SU-DHL-6 (cell line): ENCODE results near the gene C1orf141.

Experiments
- H2AFZ ChIP-seq: fragments of 200-600 bp; sonication (generic); 2 replicates; pipeline ENCODE4 v1.6.1; 2014; ENCODE audit warnings: low read depth, mild to moderate bottlenecking, moderate library complexity, mixed read lengths, antibody characterized with exemption, low read length; ENCODE audit not compliant: severe bottlenecking
- H3F3A ChIP-seq: fragments of 200-600 bp; shearing (Covaris generic); 2 replicates; pipeline ENCODE4 v1.6.0; 2016; ENCODE audit warnings: antibody characterized with exemption, mild to moderate bottlenecking; ENCODE audit not compliant: insufficient read depth
- H3K27ac ChIP-seq: fragments of 200-600 bp; sonication (generic); 2 replicates; pipeline ENCODE4 v1.5.1; 2016; ENCODE audit warnings: low read depth, mild to moderate bottlenecking, low read length, moderate library complexity, mixed read lengths
- H3K27me3 ChIP-seq: fragments of 200-600 bp; sonication (generic), shearing (Covaris generic); 2 replicates; pipeline ENCODE4 v1.6.0; 2014; ENCODE audit warnings: mild to moderate bottlenecking, low read length
- H3K36me3 ChIP-seq: fragments of 200-600 bp; sonication (generic); 2 replicates; pipeline ENCODE4 v1.6.1; 2014; ENCODE audit warnings: mild to moderate bottlenecking, low read length, mixed read lengths
- H3K4me2 ChIP-seq: fragments of 300-600, 200-600 bp; shearing (Covaris generic), sonication (generic); 2 replicates; pipeline ENCODE4 v1.6.0; 2014; ENCODE audit warnings: low read length, low read depth, mild to moderate bottlenecking; ENCODE audit not compliant: poor library complexity, severe bottlenecking
- H3K4me3 ChIP-seq: fragments of 200-600 bp; sonication (generic); 2 replicates; pipeline ENCODE4 v1.5.1; 2014; ENCODE audit warnings: antibody characterized with exemption, low read length, mild to moderate bottlenecking, mixed read lengths; ENCODE audit not compliant: insufficient read depth, poor library complexity, severe bottlenecking
- H3K79me2 ChIP-seq: fragments of 200-600 bp; sonication (generic); 2 replicates; pipeline ENCODE4 v1.6.1; 2014; ENCODE audit warnings: mild to moderate bottlenecking, low read length, moderate library complexity; ENCODE audit not compliant: insufficient read depth
- H3K9ac ChIP-seq: fragments of 200-600 bp; sonication (generic); 2 replicates; pipeline ENCODE4 v1.7.0; 2014; ENCODE audit warnings: mild to moderate bottlenecking, low read length
- H3K9me2 ChIP-seq: fragments of 200-600 bp; sonication (generic); replicated peaks from 2 replicates; pipeline ENCODE4 v1.6.1; 2014; ENCODE audit warnings: low read length; ENCODE audit not compliant: insufficient read depth
- H3K9me3 ChIP-seq: fragments of 200-600 bp; sonication (generic); 2 replicates; pipeline ENCODE4 v1.6.1; 2014; ENCODE audit warnings: low read length, mixed read lengths; ENCODE audit not compliant: insufficient read depth
- H4K20me1 ChIP-seq: fragments of 200-600 bp; sonication (generic); 2 replicates; pipeline ENCODE4 v1.6.1; 2014; ENCODE audit warnings: low read depth, mild to moderate bottlenecking, antibody characterized with exemption, low read length, moderate library complexity, mixed read lengths
- EZH2phosphoT487 ChIP-seq: fragments of 200-600 bp; sonication (generic), shearing (Covaris generic); conservative IDR thresholded peaks from 2 replicates; pipeline ENCODE4 v1.6.1; 2018; ENCODE audit warnings: mild to moderate bottlenecking, antibody characterized with exemption, low read length, moderate library complexity, mixed read lengths
- TF ChIP-seq, protein P1 (sequence below): fragments of 200-600 bp; sonication (generic); IDR thresholded peaks from one replicate; pipeline ENCODE4 v1.5.1; 2017; ENCODE audit warnings: antibody characterized with exemption, mild to moderate bottlenecking, low read length, moderate library complexity; ENCODE audit not compliant: insufficient read depth, poor library complexity, severe bottlenecking

The C1orf141 gene

DNA sequence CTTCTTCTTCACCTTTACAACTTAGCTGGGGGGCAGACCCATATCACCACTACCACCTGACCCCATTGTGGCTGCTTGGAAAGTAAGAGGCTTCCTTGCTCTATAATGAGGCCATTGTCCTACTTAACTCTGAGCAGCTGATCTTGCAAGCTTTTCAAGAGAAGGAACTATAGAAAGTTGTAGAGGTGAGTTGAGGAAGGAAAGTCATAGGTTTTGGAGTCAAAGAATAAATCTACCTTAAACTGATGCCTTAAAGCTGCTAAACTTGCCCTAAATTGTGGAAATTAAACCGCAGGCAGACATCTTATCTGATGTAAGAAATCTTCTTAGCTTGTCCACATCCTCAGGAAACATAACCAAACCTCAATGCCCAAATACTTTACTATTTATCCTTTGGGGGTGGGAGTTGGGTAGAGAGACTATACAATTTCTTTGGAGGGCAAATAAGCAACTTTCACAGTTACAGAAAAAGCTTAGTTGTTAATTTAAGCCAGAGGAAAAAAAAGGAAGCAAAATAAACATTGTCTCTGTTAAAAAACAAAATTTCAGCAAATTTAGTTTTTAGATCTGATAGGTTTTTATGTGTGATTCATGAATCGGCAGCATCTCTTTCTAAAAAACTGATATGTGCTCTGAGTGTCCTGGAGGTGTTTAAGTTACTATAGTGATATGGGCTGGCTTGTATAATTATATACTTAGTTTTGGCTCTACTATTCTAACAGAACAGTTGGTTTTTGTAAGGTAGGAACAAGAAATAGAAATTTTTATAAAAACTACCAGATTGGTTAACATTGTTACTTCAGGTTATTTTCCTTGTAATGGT lies 36.2 kb upstream of the C1orf141 start:
- no peak overlapping the region for H3K4me3 ChIP-seq
- H3K9me2 ChIP-seq: no peaks in the 10 kb centered on the region
- H3K27ac ChIP-seq: no peak overlapping the region
- no peak overlapping the region for H3K4me2 ChIP-seq
- H3F3A ChIP-seq: no peaks in the 10 kb centered on the region
- H3K36me3 ChIP-seq: no peaks in the 10 kb centered on the region
- TF ChIP-seq EZH2phosphoT487: no peak
- H3K79me2 ChIP-seq: no peaks in the 10 kb centered on the region
- no peaks in the 10 kb centered on the region for H4K20me1 ChIP-seq
- no peak overlapping the region for H3K9ac ChIP-seq
- no peak overlapping the region for H2AFZ ChIP-seq
- no peaks in the 10 kb centered on the region for H3K27me3 ChIP-seq
- no peaks in the 10 kb centered on the region for H3K9me3 ChIP-seq

DNA sequence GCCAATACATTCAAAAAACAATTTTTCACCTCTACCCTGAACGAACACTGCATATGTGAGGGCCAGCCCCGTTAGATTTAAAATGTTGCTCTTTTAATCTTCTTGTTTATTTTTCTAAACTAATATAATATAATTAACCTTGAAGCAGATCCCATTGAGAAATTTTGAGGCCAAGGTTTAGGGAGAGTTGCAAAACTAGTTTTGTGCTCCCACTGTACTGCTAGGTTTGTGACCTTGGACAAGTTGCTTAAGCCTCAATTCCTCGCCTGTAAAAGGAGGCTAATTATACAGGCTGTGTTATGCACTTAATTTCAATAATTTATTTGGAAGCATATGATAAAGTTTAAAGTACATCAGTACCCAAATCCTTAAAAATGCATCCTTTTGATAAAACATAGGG lies 35.2 kb upstream of the C1orf141 start:
- TF ChIP-seq EZH2phosphoT487: no peak
- TF ChIP-seq, protein P1, sequence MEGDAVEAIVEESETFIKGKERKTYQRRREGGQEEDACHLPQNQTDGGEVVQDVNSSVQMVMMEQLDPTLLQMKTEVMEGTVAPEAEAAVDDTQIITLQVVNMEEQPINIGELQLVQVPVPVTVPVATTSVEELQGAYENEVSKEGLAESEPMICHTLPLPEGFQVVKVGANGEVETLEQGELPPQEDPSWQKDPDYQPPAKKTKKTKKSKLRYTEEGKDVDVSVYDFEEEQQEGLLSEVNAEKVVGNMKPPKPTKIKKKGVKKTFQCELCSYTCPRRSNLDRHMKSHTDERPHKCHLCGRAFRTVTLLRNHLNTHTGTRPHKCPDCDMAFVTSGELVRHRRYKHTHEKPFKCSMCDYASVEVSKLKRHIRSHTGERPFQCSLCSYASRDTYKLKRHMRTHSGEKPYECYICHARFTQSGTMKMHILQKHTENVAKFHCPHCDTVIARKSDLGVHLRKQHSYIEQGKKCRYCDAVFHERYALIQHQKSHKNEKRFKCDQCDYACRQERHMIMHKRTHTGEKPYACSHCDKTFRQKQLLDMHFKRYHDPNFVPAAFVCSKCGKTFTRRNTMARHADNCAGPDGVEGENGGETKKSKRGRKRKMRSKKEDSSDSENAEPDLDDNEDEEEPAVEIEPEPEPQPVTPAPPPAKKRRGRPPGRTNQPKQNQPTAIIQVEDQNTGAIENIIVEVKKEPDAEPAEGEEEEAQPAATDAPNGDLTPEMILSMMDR: no peak
- Histone ChIP-seq H3K9ac (no peak overlapping the region), H3K4me3 (no peak overlapping the region), H3K27me3 (no peaks in the 10 kb centered on the region), H3F3A (no peaks in the 10 kb centered on the region), H2AFZ (no peak overlapping the region), H3K9me3 (no peaks in the 10 kb centered on the region), H3K27ac (no peak overlapping the region), H3K9me2 (no peaks in the 10 kb centered on the region), H3K79me2 (no peaks in the 10 kb centered on the region), H3K4me2 (no peak overlapping the region), H4K20me1 (no peaks in the 10 kb centered on the region), H3K36me3 (no peaks in the 10 kb centered on the region)

DNA sequence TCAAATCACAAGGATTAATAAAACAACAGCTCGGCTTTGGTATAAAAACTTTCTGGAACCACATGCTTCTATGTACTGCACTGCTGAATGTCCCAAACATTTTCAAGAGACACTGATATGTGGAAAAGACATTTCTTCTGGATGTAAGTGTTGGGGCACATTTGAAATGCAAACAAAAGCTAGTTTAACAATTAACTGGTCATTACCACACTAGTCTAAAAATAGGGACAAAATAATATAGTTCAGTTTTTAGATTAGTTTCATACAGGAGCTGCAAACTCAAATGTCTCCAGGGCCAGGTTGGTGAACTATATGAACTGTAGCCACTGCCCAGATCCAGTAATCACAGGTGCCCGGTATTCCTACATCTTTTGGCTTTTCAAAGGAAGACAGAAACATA lies 34.7 kb upstream of the C1orf141 start:
- no peak overlapping the region for H2AFZ ChIP-seq
- H3K27me3 ChIP-seq: no peaks in the 10 kb centered on the region
- no peaks in the 10 kb centered on the region for H3K79me2 ChIP-seq
- no peak for TF ChIP-seq EZH2phosphoT487
- TF ChIP-seq, protein P1: no peak
- no peak overlapping the region for H3K4me3 ChIP-seq
- H3K9me2 ChIP-seq: no peaks in the 10 kb centered on the region
- H4K20me1 ChIP-seq: no peaks in the 10 kb centered on the region
- H3K9ac ChIP-seq: no peak overlapping the region
- no peaks in the 10 kb centered on the region for H3F3A ChIP-seq
- no peaks in the 10 kb centered on the region for H3K36me3 ChIP-seq
- no peaks in the 10 kb centered on the region for H3K9me3 ChIP-seq
- no peak overlapping the region for H3K4me2 ChIP-seq
- no peak overlapping the region for H3K27ac ChIP-seq

DNA sequence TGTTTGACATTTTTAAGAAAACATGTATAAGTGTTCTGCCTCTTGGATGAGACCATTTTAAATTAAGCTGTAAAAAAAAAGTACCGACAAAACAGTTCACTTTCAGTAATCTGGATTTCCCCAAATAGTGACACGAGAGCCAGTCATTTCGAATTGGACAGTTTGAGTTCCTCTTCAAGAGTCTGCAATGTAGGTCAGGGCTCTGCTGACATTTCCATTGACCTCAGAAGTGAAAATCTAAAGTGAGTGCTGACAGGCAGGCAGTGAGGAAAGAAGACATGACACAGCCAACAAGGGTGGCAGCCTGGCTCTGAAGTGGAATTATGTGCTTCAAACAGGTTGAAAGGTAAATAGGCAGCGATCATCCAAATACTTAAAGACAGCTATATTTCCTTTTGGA lies 31.4 kb upstream of the C1orf141 start, which contains the start of gene IL23R:
Gene IL23R, plus strand, starts transcription at position 259 of the 400 bp plus-strand sequence. CDS start 1,667 bp downstream, outside the sequence.
- no peaks in the 10 kb centered on the region for H4K20me1 ChIP-seq
- no peaks in the 10 kb centered on the region for H3K9me2 ChIP-seq
- H3K36me3 ChIP-seq: no peaks in the 10 kb centered on the region
- no peak within 1 kb of the TSS for H2AFZ ChIP-seq
- no peak within 1 kb of the TSS for H3K27ac ChIP-seq
- H3K9ac ChIP-seq: no peak within 1 kb of the TSS
- TF ChIP-seq, protein P1: no peak
- TF ChIP-seq EZH2phosphoT487: no peak
- H3K79me2 ChIP-seq: no peaks in the 10 kb centered on the region
- H3K27me3 ChIP-seq: no peaks in the 10 kb centered on the region
- no peak within 1 kb of the TSS for H3K4me3 ChIP-seq
- no peaks in the 10 kb centered on the region for H3F3A ChIP-seq
- H3K4me2 ChIP-seq: no peak within 1 kb of the TSS
- H3K9me3 ChIP-seq: no peaks in the 10 kb centered on the region
